ENCODE results near the gene CTDP1. TPM values are rescaled to one million over a fixed set of nuclear protein-coding genes. Genes with fewer than 3 reads are reported as not detected.

The CTDP1 gene
- total RNA-seq (10 to 100 TPM; 69.0 to 79.6 TPM), total RNA-seq (45.9 to 150 (median 80.1) reads per million in 172 experiments)
- polyA plus RNA-seq (2013, experiment 1 of 2), result 22.6 TPM
- polyA plus RNA-seq (2013, experiment 2 of 2), result 21.4 TPM

GRCh38 chr18:79679552-79680099 is at the start of gene CTDP1:
Gene CTDP1 (plus strand): TSS chr18:79679803. CDS start chr18:79679948, 145 bp downstream.
- TF ChIP-seq CTCF (IDR thresholded peaks at IDR 0.05), result no peak
- ATAC-seq (ENCODE audit: poor library complexity), result peak; percentile 54
- H3K36me3 Mint-ChIP-seq (ENCODE audit: low read depth), result peaks cover 50% of the 10 kb centered on the region
- ChIA-PET POLR2A (interaction anchor here (0.7 to 2.6 kb wide), 13 partner anchors 16 to 611 kb away, joined by 3 to 17 read pairs (median 4); partner anchors contain the start of genes ADNP2, ATP9B, RBFA and TXNL4A), CTCF (no interaction called here)
- intact Hi-C loops (cut with DNase I, micrococcal nuclease), result loop anchor here (1.0 to 5.0 kb wide), 7 partner anchors 157 to 429 kb away; partner anchors contain the start of genes SLC66A2 (in 2 of the 2), ADNP2 (in 1 of the 2), HSBP1L1 (in 1 of the 2) and RBFA (in 1 of the 2)
- Histone ChIP-seq H3K9me3 (ENCODE audit: control insufficient read depth in 1 of 2, insufficient read depth in 1 of 2, low read length in 2 of 2) (no peaks in the 10 kb centered on the region), H3K36me3 (ENCODE audit: insufficient read depth, low read length) (peaks cover 22% of the 10 kb centered on the region), H3K4me1 (ENCODE audit: insufficient read depth, low read length) (peaks cover 63% of the 10 kb centered on the region), H3K4me3 (ENCODE audit: low read length) (peak within 1 kb of the TSS; percentile 96), H3K27ac (ENCODE audit: low read depth in 1 of 2, low read length in 2 of 2) (peak within 1 kb of the TSS; percentile 99 to 100), H3K27me3 (ENCODE audit: control insufficient read depth in 1 of 2, insufficient read depth in 2 of 2, low read length in 2 of 2) (no peaks in the 10 kb centered on the region)
- H3K4me3 Mint-ChIP-seq, result peak within 1 kb of the TSS; percentile 100
- no peaks in the 10 kb centered on the region for H3K27me3 Mint-ChIP-seq
- H3K4me1 Mint-ChIP-seq (ENCODE audit: low read depth), result peaks cover 77% of the 10 kb centered on the region
- peak; percentile 75 to 98 (median 85) for DNase-seq
- H3K27ac Mint-ChIP-seq, result peak within 1 kb of the TSS; percentile 100
- H3K9me3 Mint-ChIP-seq, result no peaks in the 10 kb centered on the region

- DNase-seq, result no peak
Observed at GRCh38 chr18:79630281-79631095, 49.1 kb upstream of the CTDP1 start.

More at GRCh38 chr18:79630281-79631095, 49.1 kb upstream of the CTDP1 start:
- no peak overlapping the region for H3K27ac ChIP-seq (ENCODE audit: low read depth in 1 of 2, low read length in 2 of 2)
- H3K9me3 Mint-ChIP-seq, result peaks cover 3% of the 10 kb centered on the region
- no peaks in the 10 kb centered on the region for H3K36me3 ChIP-seq (ENCODE audit: insufficient read depth, low read length)
- H3K4me1 ChIP-seq (ENCODE audit: insufficient read depth, low read length), result no peaks in the 10 kb centered on the region
- intact Hi-C loops (cut with DNase I, micrococcal nuclease), result no loop called here
- no peaks in the 10 kb centered on the region for H3K4me1 Mint-ChIP-seq (ENCODE audit: low read depth)
- peaks cover 0 to 6% of the 10 kb centered on the region in 2 experiments for H3K27me3 ChIP-seq (ENCODE audit: control insufficient read depth in 1 of 2, insufficient read depth in 2 of 2, low read length in 2 of 2)
- H3K27ac Mint-ChIP-seq, result no peak overlapping the region
- H3K27me3 Mint-ChIP-seq, result peaks cover 3% of the 10 kb centered on the region
- H3K9me3 ChIP-seq (ENCODE audit: control insufficient read depth in 1 of 2, insufficient read depth in 1 of 2, low read length in 2 of 2), result peaks cover 0 to 16% of the 10 kb centered on the region in 2 experiments
- H3K36me3 Mint-ChIP-seq (ENCODE audit: low read depth), result no peaks in the 10 kb centered on the region
- H3K4me3 Mint-ChIP-seq, result no peak overlapping the region
- ChIA-PET POLR2A (no interaction called here), CTCF (no interaction called here)
- no peak overlapping the region for H3K4me3 ChIP-seq (ENCODE audit: low read length)
- no peak for ATAC-seq (ENCODE audit: poor library complexity)
- TF ChIP-seq CTCF (IDR thresholded peaks at IDR 0.05), result no peak
